Colonic mucosa (tissue), 4 donors: ENCODE data around the gene TMPRSS2. TPM values are rescaled to one million over a fixed set of nuclear protein-coding genes. Genes with fewer than 3 reads are reported as not detected.

ENCODE experiments used
- DNase-seq: peaks from one replicate; pipeline ENCODE4 v3.0.0-alpha.2; 2020
- H3K27ac ChIP-seq: fragments of 200-600 bp; one replicate; pipeline ENCODE4 v1.8.0; 2021
- H3K27me3 ChIP-seq: fragments of 200-600 bp; one replicate; pipeline ENCODE4 v1.8.0; 2021
- H3K36me3 ChIP-seq: fragments of 200-600 bp; one replicate; pipeline ENCODE4 v1.8.0; 2021
- H3K4me1 ChIP-seq: fragments of 200-600 bp; one replicate; pipeline ENCODE4 v1.8.0; 2021; ENCODE audit warnings: mild to moderate bottlenecking
- H3K4me3 ChIP-seq: fragments of 200-600 bp; one replicate; pipeline ENCODE4 v1.8.0; 2021
- H3K9ac ChIP-seq, 2 donors: one replicate each; pipeline ENCODE4 v1.7.0; 2013; ENCODE audit warnings: control low read depth in 2 of 2, low read depth in 2 of 2, low read length in 2 of 2
- H3K9me3 ChIP-seq: fragments of 200-600 bp; one replicate; pipeline ENCODE4 v1.8.0; 2021
- CTCF ChIP-seq: fragments of 200-600 bp; IDR thresholded peaks from one replicate; pipeline ENCODE4 v1.8.0; 2022; ENCODE audit warnings: antibody characterized with exemption, mild to moderate bottlenecking
- intact Hi-C: fragments of 100-400 bp; cut with DNase I; formaldehyde crosslinking; loops from one replicate; pipeline ENCODE4 v1.14.1; 2022
- total RNA-seq, 2 donors: library from RNA; stranded (reverse); fragmentation: NEBNext Ultra II Directional in 1 of 2; extraction: Animal tissue kit (Norgen Biotek cat#: 25700) in 1 of 2; gene quantifications; one replicate each; pipeline ENCODE4 v1.2.1, GENCODE V29; 2021
- donor health status: healthy.
- donor health status: DM: no; HTN: no; CAD: no.
- donor health status: DM: no; HTN: no; CAD: no.

TMPRSS2 gene
- total RNA-seq, 2 donors from 2014 or later, result 261 to 408 TPM

- TF ChIP-seq CTCF, result no peak
- Histone ChIP-seq H3K36me3 (no peaks in the 10 kb centered on the region), H3K4me3 (no peak overlapping the region), H3K4me1 (no peaks in the 10 kb centered on the region), H3K27ac (no peak overlapping the region), H3K27me3 (no peaks in the 10 kb centered on the region), H3K9me3 (no peaks in the 10 kb centered on the region), H3K9ac (no peak overlapping the region)
- no peak for DNase-seq
- intact Hi-C loops, result no loop called here
Measured at GRCh38 chr21:41442481-41443186, 65.3 kb downstream of the TMPRSS2 start.

DNA sequence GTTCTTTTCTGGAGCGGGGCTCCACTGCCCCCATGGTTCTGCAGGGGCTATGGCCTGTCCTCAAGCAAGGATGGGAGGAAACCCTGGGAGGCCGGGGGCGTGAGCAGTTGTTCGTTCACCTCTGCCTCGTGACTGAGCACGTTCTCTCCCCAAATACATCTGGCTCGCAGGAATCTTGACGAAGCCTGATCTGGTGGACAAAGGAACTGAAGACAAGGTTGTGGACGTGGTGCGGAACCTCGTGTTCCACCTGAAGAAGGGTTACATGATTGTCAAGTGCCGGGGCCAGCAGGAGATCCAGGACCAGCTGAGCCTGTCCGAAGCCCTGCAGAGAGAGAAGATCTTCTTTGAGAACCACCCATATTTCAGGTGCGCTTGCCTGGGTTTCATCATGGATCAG, 66.4 kb downstream of the TMPRSS2 start:
- no peaks in the 10 kb centered on the region for H3K4me1 ChIP-seq
- H3K27me3 ChIP-seq, result no peaks in the 10 kb centered on the region
- H3K9ac ChIP-seq, result no peak overlapping the region
- H3K9me3 ChIP-seq, result no peaks in the 10 kb centered on the region
- H3K36me3 ChIP-seq, result no peaks in the 10 kb centered on the region
- DNase-seq, result no peak
- no peak overlapping the region for H3K27ac ChIP-seq
- intact Hi-C loops, result no loop called here
- no peak overlapping the region for H3K4me3 ChIP-seq
- no peak for TF ChIP-seq CTCF

- Histone ChIP-seq H3K4me3 (no peak overlapping the region), H3K36me3 (no peaks in the 10 kb centered on the region)
- no peak for DNase-seq
Measured at GRCh38 chr21:41439248-41439647, 68.7 kb downstream of the TMPRSS2 start.

DNA sequence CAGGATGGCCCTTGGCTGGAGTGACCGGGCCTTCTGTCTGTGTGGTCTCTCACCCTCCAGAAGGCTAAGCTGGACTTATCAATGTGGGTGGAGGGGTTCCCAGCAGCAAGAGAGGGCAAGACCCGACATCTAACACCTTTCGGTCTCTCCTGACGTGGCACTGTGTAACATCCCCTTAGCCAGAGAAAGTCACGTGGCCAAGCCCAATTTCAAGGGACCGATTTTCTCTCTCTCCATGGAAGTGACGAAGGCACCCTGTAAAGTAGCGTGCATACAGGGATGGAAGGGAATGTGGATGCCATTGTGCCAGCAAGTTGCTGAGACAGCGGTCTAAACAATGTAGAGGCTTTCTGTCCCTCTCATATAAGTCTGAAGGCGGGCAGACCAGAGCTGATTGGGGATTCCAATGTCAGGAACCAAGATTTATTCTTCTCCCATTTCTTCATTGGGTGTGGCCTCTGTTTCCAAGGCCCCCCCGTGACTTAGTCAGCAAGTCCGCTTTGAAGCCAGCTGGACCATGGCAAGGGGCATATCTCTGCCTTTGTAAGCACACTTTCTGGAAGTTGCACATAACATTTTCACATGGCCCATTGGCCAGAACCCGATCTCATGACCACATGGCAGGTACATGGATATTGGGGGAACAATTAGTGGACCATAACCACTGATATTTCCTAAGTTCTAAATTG, 69.4 kb downstream of the TMPRSS2 start:
- Histone ChIP-seq H3K9ac (no peak overlapping the region), H3K4me3 (no peak overlapping the region), H3K9me3 (no peaks in the 10 kb centered on the region), H3K4me1 (no peaks in the 10 kb centered on the region), H3K36me3 (no peaks in the 10 kb centered on the region), H3K27me3 (no peaks in the 10 kb centered on the region), H3K27ac (no peak overlapping the region)
- no peak for DNase-seq
- intact Hi-C loops, result no loop called here
- no peak for TF ChIP-seq CTCF

More at GRCh38 chr21:41439248-41439647, 68.7 kb downstream of the TMPRSS2 start:
- Histone ChIP-seq H3K9ac (no peak overlapping the region), H3K27me3 (no peaks in the 10 kb centered on the region), H3K9me3 (no peaks in the 10 kb centered on the region), H3K4me1 (no peaks in the 10 kb centered on the region), H3K27ac (no peak overlapping the region)
- no peak for TF ChIP-seq CTCF
- intact Hi-C loops, result no loop called here

- Histone ChIP-seq H3K27ac (no peak overlapping the region), H3K36me3 (no peaks in the 10 kb centered on the region), H3K9me3 (no peaks in the 10 kb centered on the region), H3K4me3 (no peak overlapping the region), H3K27me3 (no peaks in the 10 kb centered on the region), H3K9ac (no peak overlapping the region), H3K4me1 (no peaks in the 10 kb centered on the region)
- no peak for TF ChIP-seq CTCF
- intact Hi-C loops, result no loop called here
- no peak for DNase-seq
Measured at GRCh38 chr21:41437729-41438128, 70.2 kb downstream of the TMPRSS2 start.
